Mesendoderm (in vitro differentiated cells): Measurements from ENCODE around the gene AKT1.
"Not testable (repeated sequence)": the region's sequence is repeated elsewhere in the genome, so short reads cannot be mapped to it uniquely, and the experiment has no call there.

Experiments used
- DNase-seq: peaks from one replicate; pipeline ENCODE4 v3.0.0; 2013
- H2AK5ac ChIP-seq: 2 replicates; pipeline ENCODE4 v1.6.1; 2013; ENCODE audit warnings: low read length, inconsistent platforms
- H2BK120ac ChIP-seq: 2 replicates; pipeline ENCODE4 v1.6.1; 2013; ENCODE audit warnings: low read depth, mild to moderate bottlenecking, low read length, moderate library complexity, mixed read lengths
- H2BK15ac ChIP-seq: replicated peaks from 2 replicates; pipeline ENCODE4 v1.6.1; 2013; ENCODE audit warnings: low read depth, mild to moderate bottlenecking, moderate library complexity
- H2BK5ac ChIP-seq: 2 replicates; pipeline ENCODE4 v1.6.1; 2013; ENCODE audit warnings: low read length, inconsistent platforms
- H3K18ac ChIP-seq: 2 replicates; pipeline ENCODE4 v1.6.1; 2013; ENCODE audit warnings: mild to moderate bottlenecking, low read length, mixed read lengths
- H3K23ac ChIP-seq: one replicate; pipeline ENCODE4 v1.6.1; 2013; ENCODE audit warnings: low read length
- H3K27ac ChIP-seq: 2 replicates; pipeline ENCODE4 v1.5.1; 2013; ENCODE audit warnings: low read depth, mild to moderate bottlenecking, inconsistent platforms, low read length, moderate library complexity
- H3K27me3 ChIP-seq: 2 replicates; pipeline ENCODE4 v1.6.1; 2013; ENCODE audit warnings: low read length, control low read depth, mild to moderate bottlenecking, inconsistent platforms; ENCODE audit not compliant: insufficient read depth, poor library complexity
- H3K36me3 ChIP-seq: 2 replicates; pipeline ENCODE4 v1.6.1; 2013; ENCODE audit warnings: low read length, inconsistent platforms; ENCODE audit not compliant: control insufficient read depth, insufficient read depth
- H3K4ac ChIP-seq: one replicate; pipeline ENCODE4 v1.6.1; 2013; ENCODE audit warnings: low read depth, mild to moderate bottlenecking, low read length, moderate library complexity
- H3K4me1 ChIP-seq: 2 replicates; pipeline ENCODE4 v1.6.1; 2013; ENCODE audit warnings: low read depth, low read length, inconsistent platforms; ENCODE audit not compliant: control insufficient read depth
- H3K4me2 ChIP-seq: 2 replicates; pipeline ENCODE4 v1.6.1; 2013; ENCODE audit warnings: low read length
- H3K4me3 ChIP-seq: 2 replicates; pipeline ENCODE4 v1.5.1; 2013; ENCODE audit warnings: mild to moderate bottlenecking, low read length
- H3K56ac ChIP-seq: one replicate; pipeline ENCODE4 v1.6.1; 2013; ENCODE audit warnings: low read length
- H3K79me1 ChIP-seq: 2 replicates; pipeline ENCODE4 v1.6.1; 2013; ENCODE audit warnings: low read length, inconsistent platforms
- H3K79me2 ChIP-seq: 2 replicates; pipeline ENCODE4 v1.6.1; 2013; ENCODE audit warnings: mild to moderate bottlenecking, low read length; ENCODE audit not compliant: control insufficient read depth, insufficient read depth
- H3K9ac ChIP-seq: 2 replicates; pipeline ENCODE4 v1.6.1; 2013; ENCODE audit warnings: low read length, inconsistent platforms
- H4K5ac ChIP-seq: one replicate; pipeline ENCODE4 v1.6.1; 2013; ENCODE audit warnings: low read length
- H4K8ac ChIP-seq: one replicate; pipeline ENCODE4 v1.6.1; 2013; ENCODE audit warnings: low read depth, mild to moderate bottlenecking, control low read depth, low read length, moderate library complexity
- whole genome bisulfite sequencing: extraction: QIAGEN DNeasy Blood & Tissue Kit; methylation state at CpG from one replicate; pipeline ENCODE4 v1.1.7; 2013; ENCODE audit warnings: low lambda C conversion rate, missing lambda C conversion rate; ENCODE audit not compliant: insufficient coverage; ENCODE audit errors: extremely low coverage; 5-methylcytosine and 5-hydroxymethylcytosine counted together

Gene AKT1

GRCh38 chr14:104729835-104730181, 65.7 kb downstream of the AKT1 start:
- H3K79me2 ChIP-seq, result no peaks in the 10 kb centered on the region
- no peak overlapping the region for H3K4me2 ChIP-seq
- no peak overlapping the region for H2BK120ac ChIP-seq
- H3K36me3 ChIP-seq, result no peaks in the 10 kb centered on the region
- no peaks in the 10 kb centered on the region for H3K4me1 ChIP-seq
- no peak overlapping the region for H3K56ac ChIP-seq
- no peak overlapping the region for H3K18ac ChIP-seq
- no peak overlapping the region for H4K8ac ChIP-seq
- H3K23ac ChIP-seq, result no peak overlapping the region
- H2BK5ac ChIP-seq, result no peak overlapping the region
- H2BK15ac ChIP-seq, result no peak overlapping the region
- H2AK5ac ChIP-seq, result no peak overlapping the region
- no peak overlapping the region for H3K9ac ChIP-seq
- H4K5ac ChIP-seq, result no peak overlapping the region
- no peak overlapping the region for H3K4ac ChIP-seq
- DNase-seq, result no peak
- no CpG with 5 or more reads among the region's 16 CpGs for WGBS
- no peak overlapping the region for H3K4me3 ChIP-seq
- H3K27ac ChIP-seq, result no peak overlapping the region
- no peaks in the 10 kb centered on the region for H3K79me1 ChIP-seq
- no peaks in the 10 kb centered on the region for H3K27me3 ChIP-seq

DNA sequence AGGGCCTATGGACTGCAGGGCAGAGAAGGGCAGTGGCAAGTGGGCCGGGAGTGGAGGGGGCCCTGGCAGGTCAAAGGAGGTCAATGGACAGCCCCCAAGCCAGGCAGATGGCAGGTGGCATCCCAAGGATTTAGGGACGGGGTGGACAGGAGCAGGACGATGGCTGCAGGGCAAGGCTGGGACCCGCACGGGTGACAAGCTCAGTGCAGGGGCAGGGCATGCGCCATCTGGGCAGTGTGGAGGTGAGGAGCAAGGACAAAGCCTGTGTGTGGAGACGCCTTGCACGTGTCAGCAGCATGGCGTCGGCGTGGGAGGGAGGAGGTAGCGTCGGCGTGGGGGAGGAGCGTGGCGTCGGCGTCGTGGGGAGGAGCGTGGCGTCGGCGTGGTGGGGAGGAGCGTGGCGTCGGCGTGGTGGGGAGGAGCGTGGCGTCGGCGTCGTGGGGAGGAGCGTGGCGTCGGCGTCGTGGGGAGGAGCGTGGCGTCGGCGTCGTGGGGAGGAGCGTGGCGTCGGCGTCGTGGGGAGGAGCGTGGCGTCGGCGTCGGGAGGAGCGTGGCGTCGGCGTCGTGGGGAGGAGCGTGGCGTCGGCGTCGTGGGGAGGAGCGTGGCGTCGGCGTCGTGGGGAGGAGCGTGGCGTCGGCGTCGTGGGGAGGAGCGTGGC, 66.2 kb downstream of the AKT1 start:
- H3K79me2 ChIP-seq, result not testable (repeated sequence)

GRCh38 chr14:104728631-104729030, 66.9 kb downstream of the AKT1 start:
- Histone ChIP-seq H3K27me3 (no peaks in the 10 kb centered on the region), H3K18ac (no peak overlapping the region), H2BK120ac (no peak overlapping the region), H3K56ac (no peak overlapping the region), H4K8ac (no peak overlapping the region), H2AK5ac (no peak overlapping the region), H3K4me2 (no peak overlapping the region), H3K27ac (no peak overlapping the region), H2BK5ac (no peak overlapping the region), H4K5ac (no peak overlapping the region), H3K4ac (no peak overlapping the region), H3K9ac (no peak overlapping the region), H3K4me1 (no peaks in the 10 kb centered on the region), H2BK15ac (no peak overlapping the region), H3K4me3 (no peak overlapping the region), H3K79me2 (no peaks in the 10 kb centered on the region), H3K23ac (no peak overlapping the region), H3K36me3 (no peaks in the 10 kb centered on the region), H3K79me1 (no peaks in the 10 kb centered on the region)
- WGBS, result no CpG with 5 or more reads among the region's 17 CpGs
- DNase-seq, result no peak

More for the DNA sequence above, 66.2 kb downstream of the AKT1 start:
- not testable (repeated sequence) for H4K8ac ChIP-seq, DNase-seq, H4K5ac ChIP-seq, H3K79me1 ChIP-seq, H3K18ac ChIP-seq, H3K4me3 ChIP-seq, H3K23ac ChIP-seq, H3K56ac ChIP-seq, H3K27ac ChIP-seq, H2BK120ac ChIP-seq, H3K4me2 ChIP-seq, H2BK15ac ChIP-seq, H3K4ac ChIP-seq, H3K36me3 ChIP-seq, H3K9ac ChIP-seq, H3K27me3 ChIP-seq, H2AK5ac ChIP-seq, H3K4me1 ChIP-seq, H2BK5ac ChIP-seq
- WGBS, result no CpG with 5 or more reads among the region's 73 CpGs

- H3K18ac ChIP-seq, result no peak overlapping the region
Measured at GRCh38 chr14:104726600-104727451, 68.7 kb downstream of the AKT1 start.

DNA sequence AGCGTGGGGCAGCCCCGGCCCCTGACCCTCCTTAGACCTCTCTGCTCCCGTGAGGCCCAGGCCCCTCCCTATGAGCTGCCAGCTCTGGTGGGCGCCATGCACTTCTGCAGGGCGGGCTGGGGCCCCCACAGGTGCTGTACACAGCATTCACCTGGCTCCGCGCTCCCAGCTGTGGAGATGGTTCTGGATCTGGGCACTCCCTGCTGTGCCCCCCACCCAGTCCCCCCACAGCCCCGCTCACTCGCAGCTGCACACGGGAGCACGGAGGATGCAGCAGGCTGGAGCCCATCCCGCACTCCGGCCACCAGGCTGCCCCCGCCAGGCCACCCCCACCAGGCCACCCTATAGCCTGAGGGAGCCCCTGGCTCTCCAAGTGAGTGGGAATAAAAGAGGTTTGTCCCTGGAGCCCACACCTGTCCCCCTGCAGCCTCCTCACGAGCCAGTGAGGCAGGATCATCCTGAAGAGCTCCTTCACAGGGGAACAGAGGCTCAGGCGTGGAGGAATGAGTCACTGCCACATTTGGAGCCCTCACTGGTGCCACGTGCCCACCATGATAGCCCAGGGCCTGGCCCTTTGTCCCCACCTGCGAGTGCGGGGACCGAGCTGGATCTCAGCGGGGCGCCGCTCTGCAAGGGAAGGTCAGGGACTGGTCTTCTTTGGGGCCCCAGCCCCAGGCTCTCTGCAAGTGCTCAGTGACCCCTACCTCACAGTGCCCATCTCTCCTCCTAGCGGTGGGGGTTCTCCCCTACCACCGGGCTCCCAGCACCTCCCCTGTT, 69.6 kb downstream of the AKT1 start:
- no peak overlapping the region for H3K18ac ChIP-seq
- no peak overlapping the region for H3K4me3 ChIP-seq
- H3K79me1 ChIP-seq, result no peaks in the 10 kb centered on the region
- no peaks in the 10 kb centered on the region for H3K27me3 ChIP-seq
- no peak overlapping the region for H3K56ac ChIP-seq
- no CpG with 5 or more reads among the region's 25 CpGs for WGBS
- no peaks in the 10 kb centered on the region for H3K36me3 ChIP-seq
- no peak overlapping the region for H3K4me2 ChIP-seq
- no peak overlapping the region for H3K9ac ChIP-seq
- no peaks in the 10 kb centered on the region for H3K79me2 ChIP-seq
- no peak overlapping the region for H4K8ac ChIP-seq
- no peak overlapping the region for H2BK120ac ChIP-seq
- H2BK5ac ChIP-seq, result no peak overlapping the region
- no peak overlapping the region for H4K5ac ChIP-seq
- H2AK5ac ChIP-seq, result no peak overlapping the region
- H3K23ac ChIP-seq, result no peak overlapping the region
- H3K4me1 ChIP-seq, result no peaks in the 10 kb centered on the region
- no peak for DNase-seq
- H3K4ac ChIP-seq, result no peak overlapping the region
- H2BK15ac ChIP-seq, result no peak overlapping the region
- no peak overlapping the region for H3K27ac ChIP-seq

More at GRCh38 chr14:104726600-104727451, 68.7 kb downstream of the AKT1 start:
- Histone ChIP-seq H2AK5ac (no peak overlapping the region), H2BK15ac (no peak overlapping the region), H3K27ac (no peak overlapping the region), H3K4me3 (no peak overlapping the region), H3K36me3 (no peaks in the 10 kb centered on the region), H3K56ac (no peak overlapping the region), H2BK120ac (no peak overlapping the region), H3K79me1 (no peaks in the 10 kb centered on the region), H3K9ac (no peak overlapping the region), H3K4ac (no peak overlapping the region), H3K23ac (no peak overlapping the region), H3K79me2 (no peaks in the 10 kb centered on the region), H3K27me3 (no peaks in the 10 kb centered on the region), H3K4me2 (no peak overlapping the region), H2BK5ac (no peak overlapping the region), H3K4me1 (no peaks in the 10 kb centered on the region), H4K5ac (no peak overlapping the region), H4K8ac (no peak overlapping the region)
- peak; percentile 36 for DNase-seq
- no CpG with 5 or more reads among the region's 21 CpGs for WGBS
